ENCODE measurements around the gene TNFAIP8L1. TPM values are rescaled to one million over a fixed set of nuclear protein-coding genes. Genes with fewer than 3 reads are reported as not detected.

TNFAIP8L1 gene
- total RNA-seq, 1 donor from 2014 or later = 8.2 TPM

DNA sequence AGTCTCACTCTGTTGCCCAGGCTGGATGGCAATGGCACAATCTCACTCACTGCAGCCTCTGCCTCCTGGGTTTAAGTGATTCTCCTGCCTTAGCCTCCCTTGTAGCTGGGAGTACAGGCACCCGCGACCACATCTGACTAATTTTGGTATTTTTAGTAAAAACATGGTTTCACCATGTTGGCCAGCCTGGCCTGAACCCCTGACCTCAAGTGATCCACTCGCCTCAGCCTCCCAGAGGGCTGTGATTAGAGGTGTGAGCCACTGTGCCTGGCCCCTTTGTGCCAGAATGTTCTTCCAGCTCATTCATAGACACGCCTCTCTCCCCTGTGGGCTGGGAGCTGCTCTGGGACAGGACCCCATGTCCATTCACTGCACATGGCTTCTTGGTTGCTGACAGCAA is 21.7 kb downstream of the TNFAIP8L1 start:
- H3K27me3 Mint-ChIP-seq (ENCODE audit: insufficient read depth, low read depth) = peaks cover 6% of the 10 kb centered on the region
- TF ChIP-seq EZH2phosphoT487 (IDR thresholded peaks at IDR 0.05) (no peak), EZH2 (IDR thresholded peaks at IDR 0.05) (no peak)
- TF ChIP-seq, protein P1, sequence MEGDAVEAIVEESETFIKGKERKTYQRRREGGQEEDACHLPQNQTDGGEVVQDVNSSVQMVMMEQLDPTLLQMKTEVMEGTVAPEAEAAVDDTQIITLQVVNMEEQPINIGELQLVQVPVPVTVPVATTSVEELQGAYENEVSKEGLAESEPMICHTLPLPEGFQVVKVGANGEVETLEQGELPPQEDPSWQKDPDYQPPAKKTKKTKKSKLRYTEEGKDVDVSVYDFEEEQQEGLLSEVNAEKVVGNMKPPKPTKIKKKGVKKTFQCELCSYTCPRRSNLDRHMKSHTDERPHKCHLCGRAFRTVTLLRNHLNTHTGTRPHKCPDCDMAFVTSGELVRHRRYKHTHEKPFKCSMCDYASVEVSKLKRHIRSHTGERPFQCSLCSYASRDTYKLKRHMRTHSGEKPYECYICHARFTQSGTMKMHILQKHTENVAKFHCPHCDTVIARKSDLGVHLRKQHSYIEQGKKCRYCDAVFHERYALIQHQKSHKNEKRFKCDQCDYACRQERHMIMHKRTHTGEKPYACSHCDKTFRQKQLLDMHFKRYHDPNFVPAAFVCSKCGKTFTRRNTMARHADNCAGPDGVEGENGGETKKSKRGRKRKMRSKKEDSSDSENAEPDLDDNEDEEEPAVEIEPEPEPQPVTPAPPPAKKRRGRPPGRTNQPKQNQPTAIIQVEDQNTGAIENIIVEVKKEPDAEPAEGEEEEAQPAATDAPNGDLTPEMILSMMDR (IDR thresholded peaks at IDR 0.05) = no peak
- Histone ChIP-seq H3K4me1 (no peaks in the 10 kb centered on the region), H4K20me1 (ENCODE audit: low read depth) (no peaks in the 10 kb centered on the region), H2AFZ (replicated peaks) (no peak overlapping the region), H3K4me2 (no peak overlapping the region), H3K4me3 (no peak overlapping the region), H3K9me3 (ENCODE audit: low read depth) (no peaks in the 10 kb centered on the region), H3K27ac (no peak overlapping the region), H3K9ac (no peak overlapping the region), H3K79me2 (ENCODE audit: low read depth) (no peaks in the 10 kb centered on the region), H3K36me3 (no peaks in the 10 kb centered on the region), H3F3A (ENCODE audit: low read depth) (no peaks in the 10 kb centered on the region), H3K27me3 (no peaks in the 10 kb centered on the region)
- H3K27ac Mint-ChIP-seq = no peak overlapping the region
- no peaks in the 10 kb centered on the region for H3K9me3 Mint-ChIP-seq
- peaks cover 2% of the 10 kb centered on the region for H3K36me3 Mint-ChIP-seq
- DNase-seq (ENCODE audit: low spot score) = no peak
- no peak overlapping the region for H3K4me3 Mint-ChIP-seq
- no peaks in the 10 kb centered on the region for H3K4me1 Mint-ChIP-seq

DNA sequence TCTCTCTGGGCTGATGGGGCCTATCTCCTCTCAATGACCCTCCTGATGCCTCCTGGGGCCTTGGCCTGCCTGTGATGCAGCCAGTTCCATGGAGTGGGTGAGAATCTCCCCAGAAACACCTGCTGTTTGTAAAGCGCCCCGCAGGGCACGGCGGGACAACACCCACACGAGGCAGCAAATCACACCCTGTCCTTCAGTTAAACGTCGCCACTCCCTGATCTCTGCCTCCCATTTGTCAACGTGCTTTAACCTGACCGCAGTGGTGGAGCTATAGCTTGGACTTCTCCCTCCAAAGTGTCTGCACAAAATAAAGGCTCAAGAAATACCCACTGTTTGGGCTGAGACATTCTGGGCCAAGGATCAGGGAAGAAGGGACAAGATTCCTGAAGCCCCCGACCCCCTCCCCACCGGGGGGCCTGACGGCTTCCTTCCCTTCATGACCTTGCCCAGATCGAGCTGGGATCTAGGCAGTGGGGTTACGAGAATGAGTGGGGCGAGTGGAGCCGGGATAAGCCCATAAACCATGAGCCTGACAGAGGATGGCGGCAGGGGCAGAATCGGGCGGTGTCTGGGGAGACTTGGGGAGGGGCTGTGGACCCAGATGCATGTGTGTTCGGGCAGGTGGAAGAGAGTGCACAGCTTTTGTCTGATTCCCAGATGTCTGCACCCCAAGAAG is 22.8 kb downstream of the TNFAIP8L1 start:
- no peak overlapping the region for H3K27ac ChIP-seq
- no peaks in the 10 kb centered on the region for H3K9me3 ChIP-seq (ENCODE audit: low read depth)
- no peaks in the 10 kb centered on the region for H3K36me3 ChIP-seq
- TF ChIP-seq EZH2 (IDR thresholded peaks at IDR 0.05) = no peak
- TF ChIP-seq, protein P1 (IDR thresholded peaks at IDR 0.05) = no peak
- TF ChIP-seq EZH2phosphoT487 (IDR thresholded peaks at IDR 0.05) = no peak
- H3K27me3 Mint-ChIP-seq (ENCODE audit: insufficient read depth, low read depth) = peaks cover 6% of the 10 kb centered on the region
- H3K4me2 ChIP-seq = no peak overlapping the region
- H3K4me1 Mint-ChIP-seq = no peaks in the 10 kb centered on the region
- no peak overlapping the region for H3K27ac Mint-ChIP-seq
- H3K9ac ChIP-seq = no peak overlapping the region
- no peaks in the 10 kb centered on the region for H3K79me2 ChIP-seq (ENCODE audit: low read depth)
- no peak overlapping the region for H3K4me3 ChIP-seq
- no peak for DNase-seq (ENCODE audit: low spot score)
- no peaks in the 10 kb centered on the region for H4K20me1 ChIP-seq (ENCODE audit: low read depth)
- H2AFZ ChIP-seq (replicated peaks) = no peak overlapping the region
- H3K4me3 Mint-ChIP-seq = no peak overlapping the region
- H3F3A ChIP-seq (ENCODE audit: low read depth) = no peaks in the 10 kb centered on the region
- H3K9me3 Mint-ChIP-seq = no peaks in the 10 kb centered on the region
- H3K27me3 ChIP-seq = no peaks in the 10 kb centered on the region
- peaks cover 2% of the 10 kb centered on the region for H3K36me3 Mint-ChIP-seq
- H3K4me1 ChIP-seq = no peaks in the 10 kb centered on the region

DNA sequence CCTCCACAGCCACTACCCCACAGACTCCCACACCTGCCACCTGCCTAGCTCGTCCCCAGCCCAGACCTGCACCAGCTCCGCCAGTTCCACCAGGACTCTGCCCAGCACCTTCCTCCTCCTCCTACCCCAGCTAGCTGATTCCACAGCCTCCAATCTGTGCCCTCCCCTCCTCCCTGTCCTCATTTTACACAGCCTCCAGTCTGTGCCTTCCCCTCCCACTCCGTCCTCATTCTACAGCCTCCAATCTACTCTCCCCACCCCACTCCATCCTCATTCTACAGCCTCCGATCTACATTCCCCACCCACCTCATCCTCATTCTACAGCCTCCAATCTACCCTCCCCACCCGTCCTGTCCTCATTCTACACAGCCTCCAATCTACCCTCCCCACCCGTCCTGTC is 23.5 kb downstream of the TNFAIP8L1 start:
- H3K4me1 ChIP-seq = no peaks in the 10 kb centered on the region

More for the DNA sequence above, 23.5 kb downstream of the TNFAIP8L1 start:
- TF ChIP-seq, protein P1 (IDR thresholded peaks at IDR 0.05) = no peak
- TF ChIP-seq EZH2phosphoT487 (IDR thresholded peaks at IDR 0.05) = no peak
- TF ChIP-seq EZH2 (IDR thresholded peaks at IDR 0.05) = no peak
- Histone ChIP-seq H3K4me3 (no peak overlapping the region), H2AFZ (replicated peaks) (no peak overlapping the region), H3K79me2 (ENCODE audit: low read depth) (no peaks in the 10 kb centered on the region), H3K4me2 (no peak overlapping the region), H4K20me1 (ENCODE audit: low read depth) (no peaks in the 10 kb centered on the region), H3K27ac (no peak overlapping the region), H3K9me3 (ENCODE audit: low read depth) (no peaks in the 10 kb centered on the region), H3K27me3 (no peaks in the 10 kb centered on the region), H3F3A (ENCODE audit: low read depth) (no peaks in the 10 kb centered on the region), H3K9ac (no peak overlapping the region), H3K36me3 (no peaks in the 10 kb centered on the region)
- DNase-seq (ENCODE audit: low spot score) = no peak
- no peaks in the 10 kb centered on the region for H3K9me3 Mint-ChIP-seq
- no peak overlapping the region for H3K4me3 Mint-ChIP-seq
- H3K27me3 Mint-ChIP-seq (ENCODE audit: insufficient read depth, low read depth) = peaks cover 6% of the 10 kb centered on the region
- H3K36me3 Mint-ChIP-seq = peaks cover 2% of the 10 kb centered on the region
- H3K27ac Mint-ChIP-seq = no peak overlapping the region
- no peaks in the 10 kb centered on the region for H3K4me1 Mint-ChIP-seq

Measured in neural progenitor cell (in vitro differentiated cells).